Caco-2 (cell line): Measurements from ENCODE around the gene TSEN2. TPM values are rescaled to one million over a fixed set of nuclear protein-coding genes. Genes with fewer than 3 reads are reported as not detected.

Experiments used
- BruUV-seq: library from RNA; stranded (reverse); fragments of 400-500 nt; replicated peaks from 2 replicates; lab custom pipeline; 2021; lab: Mats Ljungman, UMichigan
- CTCF ChIA-PET: fragments of 300-600 bp; sonication (Branson Sonifier 250); formaldehyde crosslinking; loops from one replicate; lab custom pipeline; 2022; ENCODE audit warnings: antibody characterized with exemption; lab: Charles Lee
- POLR2A ChIA-PET: fragments of 300-600 bp; sonication (Branson Sonifier 250); formaldehyde crosslinking; loops from one replicate; lab custom pipeline; 2022; ENCODE audit warnings: antibody characterized with exemption; lab: Charles Lee
- DNase-seq, 2 experiments: peaks; one replicate each; pipeline versions ENCODE4 v3.0.0 to v3.0.0-alpha.2; 2020 to 2022
- H3K27me3 ChIP-seq: replicated peaks from 2 replicates; pipeline ENCODE4 v1.6.0; 2011; ENCODE audit warnings: low read length; ENCODE audit not compliant: control insufficient read depth, insufficient read depth
- H3K36me3 ChIP-seq: 2 replicates; pipeline ENCODE4 v1.5.1; 2011; ENCODE audit warnings: low read length; ENCODE audit not compliant: control insufficient read depth, insufficient read depth
- H3K4me1 ChIP-seq: fragments of 250-450 bp; sonication (Bioruptor Pico); 2 replicates; pipeline ENCODE4 v1.5.1; 2020; ENCODE audit warnings: mild to moderate bottlenecking
- H3K4me3 ChIP-seq: 2 replicates; pipeline ENCODE4 v1.5.1; 2011; ENCODE audit warnings: low read depth, mild to moderate bottlenecking, control low read depth, low read length
- H3K9me3 ChIP-seq: fragments of 250-450 bp; sonication (Bioruptor Pico); 2 replicates; pipeline ENCODE4 v1.5.1; 2020; ENCODE audit warnings: mild to moderate bottlenecking, moderate library complexity
- H3K27ac Mint-ChIP-seq: one replicate; pipeline ENCODE4 v1.8.0; 2022; ENCODE audit warnings: mixed read lengths; ENCODE audit not compliant: unreplicated experiment
- H3K27me3 Mint-ChIP-seq: one replicate; pipeline ENCODE4 v1.8.0; 2022; ENCODE audit warnings: mixed read lengths; ENCODE audit not compliant: insufficient read depth, unreplicated experiment
- H3K36me3 Mint-ChIP-seq: one replicate; pipeline ENCODE4 v1.8.0; 2022; ENCODE audit warnings: mild to moderate bottlenecking, mixed read lengths; ENCODE audit not compliant: insufficient read depth, unreplicated experiment
- H3K4me1 Mint-ChIP-seq: one replicate; pipeline ENCODE4 v1.8.0; 2022; ENCODE audit warnings: low read depth, mixed read lengths; ENCODE audit not compliant: unreplicated experiment
- H3K4me3 Mint-ChIP-seq: one replicate; pipeline ENCODE4 v1.8.0; 2022; ENCODE audit warnings: mild to moderate bottlenecking, moderate library complexity, mixed read lengths; ENCODE audit not compliant: unreplicated experiment
- H3K9me3 Mint-ChIP-seq: one replicate; pipeline ENCODE4 v1.8.0; 2022; ENCODE audit warnings: mixed read lengths; ENCODE audit not compliant: unreplicated experiment
- intact Hi-C: fragments of 100-400 bp; cut with micrococcal nuclease; formaldehyde crosslinking; loops from one replicate; pipeline ENCODE4 v1.10.0; 2022; ENCODE audit not compliant: unreplicated experiment
- total RNA-seq: library from RNA; stranded (reverse); gene quantifications from 2 replicates; pipeline ENCODE4 v1.2.3, GENCODE V29; 2022
- TF ChIP-seq, protein P1 (sequence below), 2 experiments: fragments of 200-600 bp in 1 of 2; IDR thresholded peaks; 1 replicate in 1 of 2; 2 replicates in 1 of 2; pipeline versions ENCODE4 v1.5.1 to v1.8.0; 2011 to 2022; ENCODE audit warnings: antibody characterized with exemption in 1 of 2, control low read depth in 1 of 2, inconsistent platforms in 1 of 2, low read depth in 1 of 2, low read length in 1 of 2, mild to moderate bottlenecking in 1 of 2, moderate library complexity in 1 of 2; ENCODE audit not compliant: insufficient read depth in 1 of 2, severe bottlenecking in 1 of 2, unreplicated experiment in 1 of 2

TSEN2 gene
- total RNA-seq, 1 experiment from 2014 or later, result 19.6 TPM

DNA sequence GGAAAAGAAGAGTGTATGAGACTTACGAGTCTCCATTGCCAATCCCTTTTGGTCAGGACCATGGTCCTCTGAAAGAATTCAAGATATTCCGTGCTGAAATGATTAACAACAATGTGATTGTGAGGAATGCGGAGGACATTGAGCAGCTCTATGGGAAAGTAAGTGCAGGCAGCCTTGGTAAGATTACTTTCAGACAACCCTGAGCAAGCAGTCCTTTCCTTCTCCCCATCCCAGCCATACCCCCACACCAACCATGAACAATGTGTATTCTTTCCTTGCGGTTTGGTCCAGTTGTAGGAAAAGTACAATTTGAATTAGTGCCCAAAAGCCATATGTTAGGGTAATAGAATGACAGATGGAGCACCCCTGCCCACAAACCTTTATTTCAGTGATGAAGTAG is 5.6 kb downstream of the TSEN2 start:
- CTCF ChIA-PET, result no interaction called here
- TF ChIP-seq, protein P1, sequence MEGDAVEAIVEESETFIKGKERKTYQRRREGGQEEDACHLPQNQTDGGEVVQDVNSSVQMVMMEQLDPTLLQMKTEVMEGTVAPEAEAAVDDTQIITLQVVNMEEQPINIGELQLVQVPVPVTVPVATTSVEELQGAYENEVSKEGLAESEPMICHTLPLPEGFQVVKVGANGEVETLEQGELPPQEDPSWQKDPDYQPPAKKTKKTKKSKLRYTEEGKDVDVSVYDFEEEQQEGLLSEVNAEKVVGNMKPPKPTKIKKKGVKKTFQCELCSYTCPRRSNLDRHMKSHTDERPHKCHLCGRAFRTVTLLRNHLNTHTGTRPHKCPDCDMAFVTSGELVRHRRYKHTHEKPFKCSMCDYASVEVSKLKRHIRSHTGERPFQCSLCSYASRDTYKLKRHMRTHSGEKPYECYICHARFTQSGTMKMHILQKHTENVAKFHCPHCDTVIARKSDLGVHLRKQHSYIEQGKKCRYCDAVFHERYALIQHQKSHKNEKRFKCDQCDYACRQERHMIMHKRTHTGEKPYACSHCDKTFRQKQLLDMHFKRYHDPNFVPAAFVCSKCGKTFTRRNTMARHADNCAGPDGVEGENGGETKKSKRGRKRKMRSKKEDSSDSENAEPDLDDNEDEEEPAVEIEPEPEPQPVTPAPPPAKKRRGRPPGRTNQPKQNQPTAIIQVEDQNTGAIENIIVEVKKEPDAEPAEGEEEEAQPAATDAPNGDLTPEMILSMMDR (IDR thresholded peaks at IDR 0.05; ENCODE audit: insufficient read depth in 1 of 2, low read depth in 1 of 2, low read length in 1 of 2, severe bottlenecking in 1 of 2, unreplicated experiment in 1 of 2), result no peak

DNA sequence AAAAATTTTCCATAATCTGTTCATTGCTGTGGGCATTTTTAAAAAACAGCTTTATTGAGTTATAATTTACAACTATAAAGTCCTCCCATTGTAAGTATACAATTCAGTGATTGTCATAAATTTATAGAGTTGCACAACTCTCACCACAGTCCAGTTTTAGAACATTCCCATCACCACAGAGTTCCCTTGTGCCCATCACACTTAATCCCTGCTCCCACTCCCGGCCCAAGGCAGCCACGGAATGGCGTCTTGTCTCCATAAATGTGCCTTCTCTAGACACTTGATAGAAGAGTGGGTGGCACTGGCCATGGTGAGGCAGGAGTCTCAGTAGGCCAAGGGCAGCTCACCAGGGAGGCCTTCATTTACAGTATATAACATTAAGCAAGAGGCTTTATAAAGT is 6.3 kb downstream of the TSEN2 start:
- H3K4me3 Mint-ChIP-seq, result no peak overlapping the region
- intact Hi-C loops, result no loop called here
- H3K36me3 ChIP-seq, result no peaks in the 10 kb centered on the region; the same call in 1 of the 2 replicates
- no peak overlapping the region for H3K4me3 ChIP-seq
- no peak for DNase-seq
- ChIA-PET POLR2A (no interaction called here), CTCF (no interaction called here)
- BruUV-seq, result no TSS peak
- TF ChIP-seq, protein P1 (IDR thresholded peaks at IDR 0.05; ENCODE audit: insufficient read depth in 1 of 2, low read depth in 1 of 2, low read length in 1 of 2, severe bottlenecking in 1 of 2, unreplicated experiment in 1 of 2), result no peak
- H3K27me3 ChIP-seq, result no peaks in the 10 kb centered on the region
- H3K4me1 ChIP-seq, result no peaks in the 10 kb centered on the region; the same call in 1 of the 2 replicates
- H3K36me3 Mint-ChIP-seq, result peaks cover 15% of the 10 kb centered on the region
- H3K9me3 ChIP-seq, result no peaks in the 10 kb centered on the region
- peaks cover 10% of the 10 kb centered on the region for H3K4me1 Mint-ChIP-seq
- H3K27ac Mint-ChIP-seq, result no peak overlapping the region
- no peaks in the 10 kb centered on the region for H3K27me3 Mint-ChIP-seq
- H3K9me3 Mint-ChIP-seq, result no peaks in the 10 kb centered on the region

More for the DNA sequence above, 5.6 kb downstream of the TSEN2 start:
- Histone ChIP-seq H3K36me3 (no peaks in the 10 kb centered on the region; the same call in 1 of the 2 replicates), H3K4me1 (no peaks in the 10 kb centered on the region; the same call in 1 of the 2 replicates), H3K4me3 (no peak overlapping the region), H3K27me3 (no peaks in the 10 kb centered on the region), H3K9me3 (no peaks in the 10 kb centered on the region)
- peaks cover 10% of the 10 kb centered on the region for H3K4me1 Mint-ChIP-seq
- no peak overlapping the region for H3K4me3 Mint-ChIP-seq
- no peaks in the 10 kb centered on the region for H3K27me3 Mint-ChIP-seq
- intact Hi-C loops, result no loop called here
- peaks cover 19% of the 10 kb centered on the region for H3K36me3 Mint-ChIP-seq
- no peak overlapping the region for H3K27ac Mint-ChIP-seq
- BruUV-seq, result no TSS peak
- POLR2A ChIA-PET, result no interaction called here
- no peaks in the 10 kb centered on the region for H3K9me3 Mint-ChIP-seq
- DNase-seq, result no peak

DNA sequence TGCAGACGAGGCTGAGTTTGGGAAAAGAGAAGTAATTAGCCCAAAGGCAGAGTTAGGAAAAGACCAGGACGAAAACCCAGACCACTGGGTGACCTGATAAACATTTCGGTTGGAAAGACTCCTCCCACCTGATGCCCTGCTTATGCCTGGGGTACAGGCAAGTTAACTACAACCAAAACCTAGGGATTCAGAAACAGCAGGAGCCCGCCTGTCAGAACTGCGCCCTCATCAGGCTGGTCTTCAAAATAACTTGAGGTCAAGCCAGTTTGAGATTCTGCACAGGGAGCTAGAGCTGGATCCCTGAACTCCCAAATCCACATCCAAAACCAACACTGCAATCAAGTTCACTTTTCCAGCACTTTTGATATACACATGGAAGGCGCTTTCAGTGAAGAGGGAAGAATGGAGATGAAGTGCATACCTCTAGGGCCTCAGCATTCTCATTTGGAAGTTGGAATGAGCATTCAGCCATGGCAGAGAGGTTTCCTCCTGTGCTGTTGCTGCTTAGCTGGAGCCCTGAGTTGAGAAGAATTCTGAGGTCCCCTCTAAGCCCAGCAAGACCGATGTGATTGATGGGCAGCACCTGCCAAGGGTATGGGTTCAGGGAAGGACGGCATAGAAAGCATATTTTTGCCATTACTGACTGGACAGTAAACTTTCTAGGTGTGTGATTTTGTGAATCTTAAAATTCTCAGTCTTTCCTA is 11.6 kb downstream of the TSEN2 start:
- no TSS peak for BruUV-seq
- no peak overlapping the region for H3K4me3 Mint-ChIP-seq
- peaks cover 12% of the 10 kb centered on the region; the same call in 1 of the 2 replicates for H3K4me1 ChIP-seq
- peaks cover 26% of the 10 kb centered on the region for H3K36me3 Mint-ChIP-seq
- DNase-seq, result peak in 1 of 2 experiments; percentile 14
- peaks cover 5% of the 10 kb centered on the region for H3K36me3 ChIP-seq
- ChIA-PET POLR2A (no interaction called here), CTCF (interaction anchor here (1.0 kb wide), 2 partner anchors 11 to 361 kb away, joined by 3 to 6 read pairs; partner anchors contain the start of gene TSEN2)
- no peak overlapping the region for H3K4me3 ChIP-seq
- H3K4me1 Mint-ChIP-seq, result peaks cover 8% of the 10 kb centered on the region
- H3K9me3 ChIP-seq, result no peaks in the 10 kb centered on the region
- H3K27ac Mint-ChIP-seq, result no peak overlapping the region
- H3K27me3 ChIP-seq, result no peaks in the 10 kb centered on the region
- no peaks in the 10 kb centered on the region for H3K9me3 Mint-ChIP-seq
- no peaks in the 10 kb centered on the region for H3K27me3 Mint-ChIP-seq
- TF ChIP-seq, protein P1 (IDR thresholded peaks at IDR 0.05; ENCODE audit: insufficient read depth in 1 of 2, low read depth in 1 of 2, low read length in 1 of 2, severe bottlenecking in 1 of 2, unreplicated experiment in 1 of 2), result peak in 1 of 2 experiments; percentile 14
- intact Hi-C loops, result no loop called here
